CD4-positive, alpha-beta T cell (primary cell): ENCODE data around the gene TDG. TPM values are rescaled to one million over a fixed set of nuclear protein-coding genes. Genes with fewer than 3 reads are reported as not detected.

Experiments
- ATAC-seq: fragments of 200-7000 bp; cut with Tn5 transposase; one replicate; pipeline ENCODE4 v1.10.0; 2022; ENCODE audit warnings: mild to moderate bottlenecking; ENCODE audit not compliant: poor library complexity
- CTCF ChIA-PET: fragments of 350-600 bp; sonication (Branson Sonifier 250); formaldehyde crosslinking; loops from one replicate; lab custom pipeline; 2021; ENCODE audit warnings: antibody characterized with exemption, inconsistent platforms; lab: Charles Lee
- POLR2A ChIA-PET: fragments of 350-600 bp; sonication (Branson Sonifier 250); formaldehyde crosslinking; loops from one replicate; lab custom pipeline; 2021; ENCODE audit warnings: antibody characterized with exemption, inconsistent platforms; lab: Charles Lee
- DNase-seq, 14 experiments: peaks; one replicate each; pipeline ENCODE4 v3.0.0-alpha.2; 2013 to 2020; ENCODE audit warnings: mixed read lengths in 2 of 14
- H3K27ac ChIP-seq, 2 donors: one replicate each; pipeline versions ENCODE4 v1.5.1 to v1.7.0; 2013; ENCODE audit warnings: low read length in 2 of 2, low read depth in 1 of 2, mild to moderate bottlenecking in 1 of 2
- H3K27me3 ChIP-seq, 2 experiments: 1 replicate in 1 of 2; 2 replicates in 1 of 2; pipeline versions ENCODE4 v1.6.1 to v1.7.0; 2013; ENCODE audit warnings: low read length in 2 of 2, control low read depth in 1 of 2, mild to moderate bottlenecking in 1 of 2, moderate library complexity in 1 of 2; ENCODE audit not compliant: insufficient read depth in 2 of 2, control insufficient read depth in 1 of 2
- H3K36me3 ChIP-seq: one replicate; pipeline ENCODE4 v1.6.1; 2013; ENCODE audit warnings: low read length, control low read depth; ENCODE audit not compliant: insufficient read depth
- H3K4me1 ChIP-seq: one replicate; pipeline ENCODE4 v1.6.1; 2013; ENCODE audit warnings: low read length, control low read depth; ENCODE audit not compliant: insufficient read depth
- H3K4me3 ChIP-seq: one replicate; pipeline ENCODE4 v1.5.1; 2013; ENCODE audit warnings: mild to moderate bottlenecking, low read length, moderate library complexity
- H3K9me3 ChIP-seq, 2 experiments: 1 replicate in 1 of 2; 2 replicates in 1 of 2; pipeline versions ENCODE4 v1.6.1 to v1.7.0; 2013; ENCODE audit warnings: low read length in 2 of 2, mild to moderate bottlenecking in 2 of 2, control low read depth in 1 of 2, moderate library complexity in 1 of 2; ENCODE audit not compliant: control insufficient read depth in 1 of 2, insufficient read depth in 1 of 2
- H3K27ac Mint-ChIP-seq: one replicate; pipeline ENCODE4 v1.8.0; 2020; ENCODE audit warnings: mixed read lengths
- H3K27me3 Mint-ChIP-seq: one replicate; pipeline ENCODE4 v1.8.0; 2021; ENCODE audit warnings: mixed read lengths
- H3K36me3 Mint-ChIP-seq: one replicate; pipeline ENCODE4 v1.8.0; 2021; ENCODE audit warnings: low read depth, mixed read lengths
- H3K4me1 Mint-ChIP-seq: one replicate; pipeline ENCODE4 v1.8.0; 2021; ENCODE audit warnings: low read depth, mixed read lengths
- H3K4me3 Mint-ChIP-seq: one replicate; pipeline ENCODE4 v1.8.0; 2020; ENCODE audit warnings: mild to moderate bottlenecking, mixed read lengths
- H3K9me3 Mint-ChIP-seq: one replicate; pipeline ENCODE4 v1.8.0; 2020; ENCODE audit warnings: mixed read lengths
- CTCF ChIP-seq: fragments of 200-600 bp; IDR thresholded peaks from one replicate; pipeline ENCODE4 v1.8.0; 2022; ENCODE audit warnings: antibody characterized with exemption, mild to moderate bottlenecking
- intact Hi-C, 2 experiments: fragments of 100-400 bp; cut with DNase I in 1 of 2; cut with micrococcal nuclease in 1 of 2; formaldehyde crosslinking; loops; one replicate each; pipeline versions ENCODE4 v1.15.1 to v1.9.0; 2023 to 2025; cut with DNase I, micrococcal nuclease
- total RNA-seq, 174 experiments: library from RNA in 2 of 174; stranded (reverse) in 2 of 174; gene quantifications; one replicate each; pipeline ENCODE4 v1.2.3 and lab custom pipeline; 2021 to 2026

Gene TDG
- total RNA-seq, 2 experiments from 2014 or later: 27.5 to 29.6 TPM

- DNase-seq (no peak), ATAC-seq (no peak)
- peak overlapping the region; percentile 97 for H3K27ac Mint-ChIP-seq
- H3K36me3 ChIP-seq: peaks cover 17% of the 10 kb centered on the region
- H3K9me3 ChIP-seq: no peaks in the 10 kb centered on the region
- H3K4me1 ChIP-seq: peaks cover 25% of the 10 kb centered on the region
- no peak for TF ChIP-seq CTCF
- H3K27ac ChIP-seq: peak overlapping the region; percentile 64 to 74
- H3K9me3 Mint-ChIP-seq: no peaks in the 10 kb centered on the region
- intact Hi-C loops: loop anchor here (1.0 to 5.0 kb wide), 6 partner anchors 7 to 1149 kb away; partner anchors contain the start of genes HSP90B1 (in 1 of the 2), NT5DC3 (in 1 of the 2), TDG (in 1 of the 2) and WASHC4 (in 1 of the 2)
- no peaks in the 10 kb centered on the region for H3K27me3 ChIP-seq
- peak overlapping the region; percentile 95 for H3K4me3 ChIP-seq
- peak overlapping the region; percentile 99 for H3K4me3 Mint-ChIP-seq
- peaks cover 33% of the 10 kb centered on the region for H3K36me3 Mint-ChIP-seq
- CTCF ChIA-PET: no interaction called here
- H3K4me1 Mint-ChIP-seq: peaks cover 36% of the 10 kb centered on the region
- no peaks in the 10 kb centered on the region for H3K27me3 Mint-ChIP-seq
- POLR2A ChIA-PET: interaction anchor here (2.4 to 5.3 kb wide), 3 partner anchors 8 to 180 kb away, joined by 7 to 144 read pairs (median 75); partner anchors contain the start of genes HSP90B1, NFYB and TDG
These were observed 7.7 kb upstream of the TDG start for GRCh38 chr12:103957865-103958388.

GRCh38 chr12:103958621-103959020, 7.1 kb upstream of the TDG start:
- intact Hi-C loops: loop anchor here in 1 of 2 experiments (5.0 kb wide), 1 partner anchor 1149 kb away; the partner anchor contains the start of gene WASHC4
- Histone ChIP-seq H3K9me3 (no peaks in the 10 kb centered on the region), H3K36me3 (peaks cover 10% of the 10 kb centered on the region), H3K4me1 (peaks cover 25% of the 10 kb centered on the region), H3K27me3 (no peaks in the 10 kb centered on the region), H3K4me3 (no peak overlapping the region), H3K27ac (no peak overlapping the region)
- DNase-seq (no peak), ATAC-seq (no peak)
- Mint-ChIP-seq H3K27ac (peak overlapping the region; percentile 55), H3K9me3 (no peaks in the 10 kb centered on the region), H3K36me3 (peaks cover 26% of the 10 kb centered on the region), H3K4me1 (peaks cover 33% of the 10 kb centered on the region), H3K27me3 (no peaks in the 10 kb centered on the region), H3K4me3 (peak overlapping the region; percentile 30)
- CTCF ChIA-PET: no interaction called here
- TF ChIP-seq CTCF: no peak
- POLR2A ChIA-PET: interaction anchor here (2.0 to 5.3 kb wide), 3 partner anchors 7 to 29 kb away, joined by 13 to 144 read pairs (median 75); partner anchors contain the start of genes HSP90B1 and TDG

- intact Hi-C loops: loop anchor here (10.0 kb wide), 3 partner anchors 104 to 1274 kb away; partner anchors contain the start of genes APPL2 (in 1 of the 2) and HCFC2 (in 1 of the 2)
These were observed 5.0 kb upstream of the TDG start for GRCh38 chr12:103960616-103961227.

More at GRCh38 chr12:103960616-103961227, 5.0 kb upstream of the TDG start:
- no peak overlapping the region for H3K27ac Mint-ChIP-seq
- peaks cover 20% of the 10 kb centered on the region for H3K36me3 Mint-ChIP-seq
- Histone ChIP-seq H3K27ac (no peak overlapping the region), H3K27me3 (no peaks in the 10 kb centered on the region), H3K4me1 (peaks cover 23% of the 10 kb centered on the region), H3K4me3 (no peak overlapping the region), H3K36me3 (no peaks in the 10 kb centered on the region), H3K9me3 (no peaks in the 10 kb centered on the region)
- ATAC-seq (no peak), DNase-seq (no peak)
- no peaks in the 10 kb centered on the region for H3K9me3 Mint-ChIP-seq
- no peak for TF ChIP-seq CTCF
- CTCF ChIA-PET: no interaction called here
- no peaks in the 10 kb centered on the region for H3K27me3 Mint-ChIP-seq
- POLR2A ChIA-PET: interaction anchor here (2.0 to 6.9 kb wide), 2 partner anchors 31 to 32 kb away, joined by 13 to 213 read pairs; partner anchors contain the start of gene HSP90B1
- peaks cover 37% of the 10 kb centered on the region for H3K4me1 Mint-ChIP-seq
- no peak overlapping the region for H3K4me3 Mint-ChIP-seq
